ENCODE results near the gene GNPAT.

GNPAT gene

GRCh38 chr1:231213831-231214573 is 27.0 kb upstream of the GNPAT start:
- DNase-seq, result no peak

- DNase-seq, result no peak
These were observed 25.9 kb upstream of the GNPAT start for GRCh38 chr1:231214918-231215680.

- DNase-seq, result no peak
These were observed 25.2 kb upstream of the GNPAT start for GRCh38 chr1:231215681-231216385.

- DNase-seq, result no peak
These were observed 24.5 kb upstream of the GNPAT start for GRCh38 chr1:231216498-231216897.

- no peak for DNase-seq
These were observed 24.0 kb upstream of the GNPAT start for GRCh38 chr1:231217056-231217455.

GRCh38 chr1:231218078-231218477 is 22.9 kb upstream of the GNPAT start:
- DNase-seq, result no peak

- no peak for DNase-seq
These were observed 21.3 kb upstream of the GNPAT start for GRCh38 chr1:231219422-231220401.

- no peak for DNase-seq
These were observed 20.2 kb upstream of the GNPAT start for GRCh38 chr1:231220801-231221200.

- DNase-seq, result no peak
These were observed 14.9 kb upstream of the GNPAT start for GRCh38 chr1:231226156-231226555.

GRCh38 chr1:231231511-231231910 is 9.5 kb upstream of the GNPAT start:
- DNase-seq, result no peak

- DNase-seq, result no peak
These were observed 7.9 kb upstream of the GNPAT start for GRCh38 chr1:231232870-231233734.

- DNase-seq, result no peak
These were observed 7.1 kb upstream of the GNPAT start for GRCh38 chr1:231233735-231234417.

GRCh38 chr1:231234506-231234905 is 6.5 kb upstream of the GNPAT start:
- no peak for DNase-seq

GRCh38 chr1:231235526-231236207 is 5.3 kb upstream of the GNPAT start:
- DNase-seq, result no peak

- DNase-seq, result no peak
These were observed 4.8 kb upstream of the GNPAT start for GRCh38 chr1:231236208-231236591.

- DNase-seq, result no peak
These were observed 4.1 kb upstream of the GNPAT start for GRCh38 chr1:231236938-231237337.

GRCh38 chr1:231238298-231238697 is 2.7 kb upstream of the GNPAT start:
- DNase-seq, result no peak

- no peak for DNase-seq
These were observed 505 bp upstream of the GNPAT start for GRCh38 chr1:231240531-231240882.

GRCh38 chr1:231241750-231242149 is 738 bp downstream of the GNPAT start:
- DNase-seq, result no peak

GRCh38 chr1:231242516-231243198 is 1.6 kb downstream of the GNPAT start:
- no peak for DNase-seq
